Neural progenitor cell (in vitro differentiated cells): ENCODE results near the gene SIM2. TPM values are rescaled to one million over a fixed set of nuclear protein-coding genes. Genes with fewer than 3 reads are reported as not detected.

ENCODE experiments used
- DNase-seq: peaks from one replicate; pipeline ENCODE4 v3.0.0-alpha.2; 2016; ENCODE audit warnings: low spot score
- H2AFZ ChIP-seq: fragments of 200-600 bp; sonication (generic); replicated peaks from 2 replicates; pipeline ENCODE4 v1.6.1; 2016; ENCODE audit warnings: antibody characterized with exemption
- H3F3A ChIP-seq: fragments of 200-600 bp; sonication (generic); 2 replicates; pipeline ENCODE4 v1.6.1; 2016; ENCODE audit warnings: antibody characterized with exemption, low read depth
- H3K27ac ChIP-seq: fragments of 200-600 bp; sonication (generic); 2 replicates; pipeline ENCODE4 v1.5.1; 2016; ENCODE audit warnings: mild to moderate bottlenecking
- H3K27me3 ChIP-seq: fragments of 200-600 bp; sonication (generic); 2 replicates; pipeline ENCODE4 v1.6.1; 2016; ENCODE audit warnings: mild to moderate bottlenecking, moderate library complexity
- H3K36me3 ChIP-seq: fragments of 200-600 bp; sonication (generic); 2 replicates; pipeline ENCODE4 v1.5.1; 2016
- H3K4me1 ChIP-seq: fragments of 200-600 bp; sonication (generic); 2 replicates; pipeline ENCODE4 v1.6.1; 2016; ENCODE audit warnings: mixed run types
- H3K4me2 ChIP-seq: fragments of 200-600 bp; sonication (generic); 2 replicates; pipeline ENCODE4 v1.6.1; 2016
- H3K4me3 ChIP-seq: fragments of 200-600 bp; sonication (generic); 2 replicates; pipeline ENCODE4 v1.5.1; 2016
- H3K79me2 ChIP-seq: fragments of 200-600 bp; sonication (generic); 2 replicates; pipeline ENCODE4 v1.6.1; 2016; ENCODE audit warnings: low read depth
- H3K9ac ChIP-seq: fragments of 200-600 bp; sonication (generic); 2 replicates; pipeline ENCODE4 v1.6.1; 2016
- H3K9me3 ChIP-seq: fragments of 200-600 bp; sonication (generic); 2 replicates; pipeline ENCODE4 v1.5.1; 2016; ENCODE audit warnings: low read depth
- H4K20me1 ChIP-seq: fragments of 200-600 bp; sonication (generic); 2 replicates; pipeline ENCODE4 v1.6.1; 2016; ENCODE audit warnings: low read depth
- H3K27ac Mint-ChIP-seq: 3 replicates; pipeline ENCODE4 v1.8.0; 2021; ENCODE audit warnings: mixed read lengths
- H3K27me3 Mint-ChIP-seq: 2 replicates; pipeline ENCODE4 v1.8.0; 2022; ENCODE audit warnings: low read depth, mild to moderate bottlenecking, inconsistent platforms, moderate library complexity, mixed read lengths; ENCODE audit not compliant: insufficient read depth
- H3K36me3 Mint-ChIP-seq: 3 replicates; pipeline ENCODE4 v1.8.0; 2021; ENCODE audit warnings: mixed read lengths
- H3K4me1 Mint-ChIP-seq: 3 replicates; pipeline ENCODE4 v1.8.0; 2021; ENCODE audit warnings: mixed read lengths
- H3K4me3 Mint-ChIP-seq: 3 replicates; pipeline ENCODE4 v1.8.0; 2021; ENCODE audit warnings: mild to moderate bottlenecking, moderate library complexity, mixed read lengths
- H3K9me3 Mint-ChIP-seq: 3 replicates; pipeline ENCODE4 v1.8.0; 2020; ENCODE audit warnings: mixed read lengths
- EZH2 ChIP-seq: fragments of 200-600 bp; sonication (generic); IDR thresholded peaks from 2 replicates; pipeline ENCODE4 v1.6.1; 2017; ENCODE audit warnings: antibody characterized with exemption, mild to moderate bottlenecking, moderate library complexity
- EZH2phosphoT487 ChIP-seq: fragments of 200-600 bp; sonication (generic); IDR thresholded peaks from 2 replicates; pipeline ENCODE4 v1.6.1; 2017; ENCODE audit warnings: antibody characterized with exemption
- total RNA-seq: library from RNA; depleted of rRNA; stranded (reverse); fragments of >200 nt; gene quantifications from 2 replicates; pipeline ENCODE4 v1.2.3, GENCODE V29; 2015; ENCODE audit warnings: low replicate concordance
- TF ChIP-seq, protein P1 (sequence below): fragments of 200-600 bp; sonication (generic); IDR thresholded peaks from 2 replicates; pipeline ENCODE4 v1.5.1; 2017; ENCODE audit warnings: antibody characterized with exemption, mild to moderate bottlenecking

SIM2 gene
- total RNA-seq, 1 donor from 2014 or later = not detected

DNA sequence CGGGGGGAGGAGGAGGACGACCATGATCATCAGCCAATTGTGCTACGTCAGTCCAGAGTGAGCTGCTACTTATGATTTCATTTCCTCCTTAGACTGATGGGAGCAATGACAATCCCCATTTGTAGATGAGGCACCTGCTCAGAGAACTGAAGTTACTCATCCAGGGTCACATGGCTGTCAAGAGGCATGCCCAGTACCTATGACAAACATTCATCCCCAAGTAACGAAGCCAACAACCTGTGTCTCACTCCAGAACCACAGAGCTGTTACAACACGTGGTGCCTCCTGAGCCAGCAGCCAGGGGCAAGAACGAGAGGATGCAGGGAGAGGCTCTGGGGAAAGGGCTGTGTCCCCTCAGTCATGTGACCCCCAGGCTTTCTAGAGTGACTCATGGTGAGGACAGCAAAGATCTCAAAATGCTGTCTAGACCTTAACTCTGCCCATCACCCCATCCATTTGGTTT lies 93.6 kb downstream of the SIM2 start:
- Histone ChIP-seq H3K27ac (no peak overlapping the region), H3K4me3 (no peak overlapping the region), H3K4me1 (peaks cover 20% of the 10 kb centered on the region), H3K27me3 (peaks cover 65% of the 10 kb centered on the region), H4K20me1 (peaks cover 7% of the 10 kb centered on the region), H2AFZ (no peak overlapping the region), H3K9ac (no peak overlapping the region), H3K79me2 (no peaks in the 10 kb centered on the region), H3K9me3 (no peaks in the 10 kb centered on the region), H3K4me2 (no peak overlapping the region), H3K36me3 (no peaks in the 10 kb centered on the region), H3F3A (peaks cover 13% of the 10 kb centered on the region)
- Mint-ChIP-seq H3K27me3 (peaks cover 5% of the 10 kb centered on the region), H3K36me3 (peaks cover 14% of the 10 kb centered on the region), H3K4me1 (peaks cover 28% of the 10 kb centered on the region), H3K27ac (no peak overlapping the region), H3K9me3 (peaks cover 20% of the 10 kb centered on the region), H3K4me3 (no peak overlapping the region)
- no peak for DNase-seq
- TF ChIP-seq EZH2 = no peak
- TF ChIP-seq, protein P1, sequence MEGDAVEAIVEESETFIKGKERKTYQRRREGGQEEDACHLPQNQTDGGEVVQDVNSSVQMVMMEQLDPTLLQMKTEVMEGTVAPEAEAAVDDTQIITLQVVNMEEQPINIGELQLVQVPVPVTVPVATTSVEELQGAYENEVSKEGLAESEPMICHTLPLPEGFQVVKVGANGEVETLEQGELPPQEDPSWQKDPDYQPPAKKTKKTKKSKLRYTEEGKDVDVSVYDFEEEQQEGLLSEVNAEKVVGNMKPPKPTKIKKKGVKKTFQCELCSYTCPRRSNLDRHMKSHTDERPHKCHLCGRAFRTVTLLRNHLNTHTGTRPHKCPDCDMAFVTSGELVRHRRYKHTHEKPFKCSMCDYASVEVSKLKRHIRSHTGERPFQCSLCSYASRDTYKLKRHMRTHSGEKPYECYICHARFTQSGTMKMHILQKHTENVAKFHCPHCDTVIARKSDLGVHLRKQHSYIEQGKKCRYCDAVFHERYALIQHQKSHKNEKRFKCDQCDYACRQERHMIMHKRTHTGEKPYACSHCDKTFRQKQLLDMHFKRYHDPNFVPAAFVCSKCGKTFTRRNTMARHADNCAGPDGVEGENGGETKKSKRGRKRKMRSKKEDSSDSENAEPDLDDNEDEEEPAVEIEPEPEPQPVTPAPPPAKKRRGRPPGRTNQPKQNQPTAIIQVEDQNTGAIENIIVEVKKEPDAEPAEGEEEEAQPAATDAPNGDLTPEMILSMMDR = no peak
- TF ChIP-seq EZH2phosphoT487 = no peak

DNA sequence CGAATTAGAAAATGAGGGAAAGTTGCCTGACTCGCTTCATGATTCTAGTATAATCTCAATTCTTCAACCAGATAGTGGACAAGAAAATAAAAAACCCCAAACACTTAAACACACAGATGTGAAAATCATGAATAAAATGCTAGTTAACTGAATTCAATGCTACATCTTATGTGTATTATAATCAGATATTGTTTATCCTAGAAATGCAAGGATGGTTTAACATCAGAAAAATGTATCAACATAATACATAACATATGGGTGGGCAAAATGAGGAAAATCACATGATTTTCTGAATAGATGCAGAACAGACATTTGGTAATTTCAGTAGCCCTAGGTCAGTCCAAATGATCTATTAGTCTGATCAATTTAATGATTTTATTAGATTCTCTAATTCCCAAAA lies 97.2 kb downstream of the SIM2 start:
- Histone ChIP-seq H3K79me2 (no peaks in the 10 kb centered on the region), H3K4me1 (peaks cover 14% of the 10 kb centered on the region), H3K36me3 (no peaks in the 10 kb centered on the region), H3K27ac (no peak overlapping the region), H3K9ac (no peak overlapping the region), H3K4me3 (no peak overlapping the region), H3K4me2 (no peak overlapping the region), H4K20me1 (peaks cover 6% of the 10 kb centered on the region), H2AFZ (no peak overlapping the region), H3F3A (peaks cover 11% of the 10 kb centered on the region), H3K9me3 (no peaks in the 10 kb centered on the region), H3K27me3 (peaks cover 47% of the 10 kb centered on the region)
- peaks cover 5% of the 10 kb centered on the region for H3K27me3 Mint-ChIP-seq
- TF ChIP-seq EZH2 (no peak), EZH2phosphoT487 (no peak)
- TF ChIP-seq, protein P1 = no peak
- peaks cover 37% of the 10 kb centered on the region for H3K9me3 Mint-ChIP-seq
- H3K27ac Mint-ChIP-seq = no peak overlapping the region
- H3K4me3 Mint-ChIP-seq = no peak overlapping the region
- H3K36me3 Mint-ChIP-seq = peaks cover 18% of the 10 kb centered on the region
- DNase-seq = no peak
- peaks cover 15% of the 10 kb centered on the region for H3K4me1 Mint-ChIP-seq

DNA sequence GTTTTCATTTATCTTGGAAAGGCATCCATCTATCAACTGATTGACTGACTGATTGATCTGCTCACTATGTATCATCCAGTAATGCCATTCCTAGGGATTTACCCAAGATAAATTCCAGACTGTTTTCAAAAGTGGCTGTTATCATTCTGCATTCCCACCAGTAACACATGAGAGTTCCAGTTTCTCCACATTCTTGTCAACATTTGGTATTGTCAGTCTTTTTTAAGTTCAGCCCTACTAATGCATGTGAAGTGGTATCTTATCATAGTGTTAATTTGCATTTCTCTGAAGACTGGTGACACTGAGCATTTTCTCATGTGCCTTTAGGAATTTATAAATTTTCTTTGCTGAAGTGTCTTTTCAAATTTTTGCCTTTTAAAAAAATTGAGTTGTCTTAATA lies 99.6 kb downstream of the SIM2 start:
- H3K9me3 Mint-ChIP-seq = peaks cover 37% of the 10 kb centered on the region
- Histone ChIP-seq H3K36me3 (no peaks in the 10 kb centered on the region), H3K9me3 (no peaks in the 10 kb centered on the region), H3F3A (no peaks in the 10 kb centered on the region), H3K79me2 (no peaks in the 10 kb centered on the region), H4K20me1 (no peaks in the 10 kb centered on the region), H3K4me1 (peaks cover 4% of the 10 kb centered on the region), H3K27ac (no peak overlapping the region), H3K4me3 (no peak overlapping the region), H3K4me2 (no peak overlapping the region), H3K9ac (no peak overlapping the region), H3K27me3 (peaks cover 24% of the 10 kb centered on the region), H2AFZ (no peak overlapping the region)
- H3K4me1 Mint-ChIP-seq = no peaks in the 10 kb centered on the region
- H3K27ac Mint-ChIP-seq = no peak overlapping the region
- no peak for TF ChIP-seq EZH2
- no peak for TF ChIP-seq EZH2phosphoT487
- TF ChIP-seq, protein P1 = no peak
- no peak overlapping the region for H3K4me3 Mint-ChIP-seq
- H3K36me3 Mint-ChIP-seq = peaks cover 17% of the 10 kb centered on the region
- H3K27me3 Mint-ChIP-seq = peaks cover 2% of the 10 kb centered on the region
- DNase-seq = no peak

Other genes starting within 250 kb of the SIM2 start
- not detected in 2 replicates for gene CLDN14, start 219.0 kb upstream of the SIM2 start, total RNA-seq